Mesothelial cell of epicardium (in vitro differentiated cells): Measurements from ENCODE around the gene NFKB2. TPM values are rescaled to one million over a fixed set of nuclear protein-coding genes. Genes with fewer than 3 reads are reported as not detected.

Experiments
- DNase-seq, 2 experiments: peaks; one replicate each; pipeline ENCODE4 v3.0.0; 2021; ENCODE audit warnings: low spot score in 2 of 2; ENCODE audit not compliant: unreplicated experiment in 2 of 2
- H3K27ac Mint-ChIP-seq: 2 replicates; pipeline ENCODE4 v1.8.0; 2021; ENCODE audit warnings: mixed read lengths
- H3K27me3 Mint-ChIP-seq: 2 replicates; pipeline ENCODE4 v1.8.0; 2021; ENCODE audit warnings: low read depth, mixed read lengths
- H3K36me3 Mint-ChIP-seq: 2 replicates; pipeline ENCODE4 v1.8.0; 2021; ENCODE audit warnings: mixed read lengths
- H3K4me1 Mint-ChIP-seq: 2 replicates; pipeline ENCODE4 v1.8.0; 2021; ENCODE audit warnings: mixed read lengths
- H3K4me3 Mint-ChIP-seq: 2 replicates; pipeline ENCODE4 v1.8.0; 2021; ENCODE audit warnings: mild to moderate bottlenecking, moderate library complexity, mixed read lengths
- H3K9me3 Mint-ChIP-seq: 2 replicates; pipeline ENCODE4 v1.8.0; 2021; ENCODE audit warnings: mixed read lengths
- total RNA-seq: library from RNA; stranded (reverse); gene quantifications from 3 replicates; pipeline ENCODE4 v1.2.1, GENCODE V29; 2021
- TF ChIP-seq, protein P1 (sequence below): fragments of 200-600 bp; sonication (generic); IDR thresholded peaks from one replicate; pipeline ENCODE4 v1.5.0; 2021; ENCODE audit warnings: antibody characterized with exemption; ENCODE audit not compliant: unreplicated experiment

The NFKB2 gene
- total RNA-seq, 1 donor from 2014 or later: 55.8 TPM

DNA sequence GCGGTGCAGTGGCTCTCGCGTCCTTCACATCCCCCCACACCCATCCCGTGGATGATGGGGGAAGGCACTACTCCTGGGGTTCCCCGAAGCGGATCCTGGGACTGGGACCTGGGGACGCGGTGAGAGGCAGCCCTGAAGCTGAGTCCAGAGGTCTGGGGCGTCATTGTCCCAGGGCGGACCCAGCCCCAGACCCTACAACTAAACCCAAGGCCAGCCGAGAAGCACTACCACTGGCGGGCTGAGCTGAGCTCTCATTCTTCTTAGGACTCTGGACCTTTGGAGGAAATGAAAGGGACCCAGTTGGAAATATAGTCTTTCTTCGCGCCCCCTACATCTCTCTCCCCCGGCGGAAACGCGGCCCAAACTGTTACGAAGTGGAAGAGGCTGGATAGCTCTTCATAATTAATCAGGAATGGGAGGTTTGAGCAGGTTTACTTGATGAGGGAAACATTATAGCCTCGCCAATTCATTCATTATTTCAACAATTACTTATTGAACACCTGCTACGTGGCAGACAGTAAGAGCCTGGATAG, 24.7 kb downstream of the NFKB2 start:
- peak overlapping the region; percentile 93 for H3K4me3 Mint-ChIP-seq
- no peaks in the 10 kb centered on the region for H3K36me3 Mint-ChIP-seq
- H3K27me3 Mint-ChIP-seq: peaks cover 40% of the 10 kb centered on the region
- no peaks in the 10 kb centered on the region for H3K9me3 Mint-ChIP-seq
- peak overlapping the region; percentile 98 for H3K27ac Mint-ChIP-seq
- peaks cover 31% of the 10 kb centered on the region for H3K4me1 Mint-ChIP-seq
- DNase-seq: no peak
- TF ChIP-seq, protein P1, sequence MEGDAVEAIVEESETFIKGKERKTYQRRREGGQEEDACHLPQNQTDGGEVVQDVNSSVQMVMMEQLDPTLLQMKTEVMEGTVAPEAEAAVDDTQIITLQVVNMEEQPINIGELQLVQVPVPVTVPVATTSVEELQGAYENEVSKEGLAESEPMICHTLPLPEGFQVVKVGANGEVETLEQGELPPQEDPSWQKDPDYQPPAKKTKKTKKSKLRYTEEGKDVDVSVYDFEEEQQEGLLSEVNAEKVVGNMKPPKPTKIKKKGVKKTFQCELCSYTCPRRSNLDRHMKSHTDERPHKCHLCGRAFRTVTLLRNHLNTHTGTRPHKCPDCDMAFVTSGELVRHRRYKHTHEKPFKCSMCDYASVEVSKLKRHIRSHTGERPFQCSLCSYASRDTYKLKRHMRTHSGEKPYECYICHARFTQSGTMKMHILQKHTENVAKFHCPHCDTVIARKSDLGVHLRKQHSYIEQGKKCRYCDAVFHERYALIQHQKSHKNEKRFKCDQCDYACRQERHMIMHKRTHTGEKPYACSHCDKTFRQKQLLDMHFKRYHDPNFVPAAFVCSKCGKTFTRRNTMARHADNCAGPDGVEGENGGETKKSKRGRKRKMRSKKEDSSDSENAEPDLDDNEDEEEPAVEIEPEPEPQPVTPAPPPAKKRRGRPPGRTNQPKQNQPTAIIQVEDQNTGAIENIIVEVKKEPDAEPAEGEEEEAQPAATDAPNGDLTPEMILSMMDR: no peak

GRCh38 chr10:102420714-102421506, 25.4 kb downstream of the NFKB2 start, which contains the start of gene FBXL15:
TSS of gene FBXL15 (plus strand) at chr10:102420836. CDS start at chr10:102421130, 294 bp downstream.
- Mint-ChIP-seq H3K27ac (peak within 1 kb of the TSS; percentile 98), H3K4me3 (peak within 1 kb of the TSS; percentile 93), H3K27me3 (peaks cover 35% of the 10 kb centered on the region), H3K4me1 (peaks cover 31% of the 10 kb centered on the region), H3K9me3 (no peaks in the 10 kb centered on the region), H3K36me3 (no peaks in the 10 kb centered on the region)
- TF ChIP-seq, protein P1: no peak
- peak; percentile 94 to 98 for DNase-seq

DNA sequence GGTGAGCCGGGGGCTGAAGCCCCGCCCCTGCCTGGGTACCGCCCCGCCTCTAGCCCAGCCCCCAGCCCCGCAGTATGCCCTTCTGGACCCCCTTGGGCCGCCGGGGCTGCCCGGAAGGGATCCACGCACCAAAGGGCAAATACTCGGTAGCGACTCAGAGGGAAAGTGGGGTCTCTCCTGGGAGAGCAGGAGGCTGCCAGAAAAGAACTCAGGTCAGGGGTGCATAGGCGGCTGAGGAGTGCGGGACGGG, 25.9 kb downstream of the NFKB2 start:
- TF ChIP-seq, protein P1: no peak
- Mint-ChIP-seq H3K4me3 (peak overlapping the region; percentile 93), H3K27me3 (peaks cover 30% of the 10 kb centered on the region), H3K9me3 (no peaks in the 10 kb centered on the region), H3K4me1 (peaks cover 31% of the 10 kb centered on the region), H3K27ac (peak overlapping the region; percentile 98), H3K36me3 (no peaks in the 10 kb centered on the region)
- DNase-seq: no peak

- Mint-ChIP-seq H3K27ac (peak overlapping the region; percentile 98), H3K4me1 (peaks cover 31% of the 10 kb centered on the region), H3K27me3 (peaks cover 26% of the 10 kb centered on the region), H3K4me3 (peak overlapping the region; percentile 93), H3K36me3 (no peaks in the 10 kb centered on the region), H3K9me3 (no peaks in the 10 kb centered on the region)
- TF ChIP-seq, protein P1: no peak
- DNase-seq: peak in 1 of 2 experiments; percentile 64
These were observed 26.4 kb downstream of the NFKB2 start for GRCh38 chr10:102421757-102422512.

- peak overlapping the region; percentile 67 for H3K27ac Mint-ChIP-seq
- peak in 1 of 2 experiments; percentile 74 for DNase-seq
- H3K4me1 Mint-ChIP-seq: peaks cover 31% of the 10 kb centered on the region
These were observed 27.1 kb downstream of the NFKB2 start for GRCh38 chr10:102422545-102423129.

More at GRCh38 chr10:102422545-102423129, 27.1 kb downstream of the NFKB2 start:
- no peaks in the 10 kb centered on the region for H3K9me3 Mint-ChIP-seq
- TF ChIP-seq, protein P1: peak; percentile 62
- peak overlapping the region; percentile 93 for H3K4me3 Mint-ChIP-seq
- H3K27me3 Mint-ChIP-seq: peaks cover 19% of the 10 kb centered on the region
- H3K36me3 Mint-ChIP-seq: no peaks in the 10 kb centered on the region
